HUES64 (cell line): ENCODE measurements around the gene CCDC77.
"Not testable (repeated sequence)": the region's sequence is repeated elsewhere in the genome, so short reads cannot be mapped to it uniquely, and the experiment has no call there.

ENCODE experiments used
- H3K27ac ChIP-seq: 2 replicates; pipeline ENCODE4 v1.7.0; 2013; ENCODE audit warnings: low read depth, low read length, inconsistent platforms
- H3K27me3 ChIP-seq: 2 replicates; pipeline ENCODE4 v1.6.1; 2013; ENCODE audit warnings: mild to moderate bottlenecking, low read length; ENCODE audit not compliant: insufficient read depth
- H3K36me3 ChIP-seq: 2 replicates; pipeline ENCODE4 v1.6.1; 2013; ENCODE audit warnings: mild to moderate bottlenecking, low read length; ENCODE audit not compliant: insufficient read depth
- H3K4me1 ChIP-seq: 2 replicates; pipeline ENCODE4 v1.6.1; 2013; ENCODE audit warnings: mild to moderate bottlenecking, low read length, moderate library complexity; ENCODE audit not compliant: insufficient read depth
- H3K4me3 ChIP-seq: 2 replicates; pipeline ENCODE4 v1.5.1; 2013; ENCODE audit warnings: mild to moderate bottlenecking, low read length, moderate library complexity
- H3K9ac ChIP-seq: 2 replicates; pipeline ENCODE4 v1.6.1; 2013; ENCODE audit warnings: mild to moderate bottlenecking, low read depth, low read length
- H3K9me3 ChIP-seq: 2 replicates; pipeline ENCODE4 v1.6.1; 2013; ENCODE audit warnings: low read depth, low read length; ENCODE audit not compliant: insufficient read depth
- WGBS: fragments of 150-250, 120-280 bp; methylation state at CpG from one replicate; pipeline ENCODE4 v1.1.7; 2013; ENCODE audit warnings: missing lambda C conversion rate; 5-methylcytosine and 5-hydroxymethylcytosine counted together

The CCDC77 gene

GRCh38 chr12:400828-401227 lies 616 bp upstream of the CCDC77 start:
- WGBS, result 75% methylated on average over 7 of the region's 8 CpGs
- H3K9me3 ChIP-seq, result no peaks in the 10 kb centered on the region
- peaks cover 10% of the 10 kb centered on the region for H3K36me3 ChIP-seq
- H3K9ac ChIP-seq, result 0 out of 2 replicates have a peak overlapping the region, but pooled peaks have one; percentile 11
- peaks cover 10% of the 10 kb centered on the region for H3K4me1 ChIP-seq
- peak overlapping the region; percentile 79 for H3K4me3 ChIP-seq
- H3K27me3 ChIP-seq, result no peaks in the 10 kb centered on the region
- no peak overlapping the region for H3K27ac ChIP-seq

GRCh38 chr12:402029-402389 lies 565 bp downstream of the CCDC77 start:
- Histone ChIP-seq H3K36me3 (peaks cover 20% of the 10 kb centered on the region), H3K27ac (peak overlapping the region; percentile 46; the same call in 1 of the 2 replicates), H3K9ac (peak overlapping the region; percentile 83), H3K27me3 (no peaks in the 10 kb centered on the region), H3K9me3 (no peaks in the 10 kb centered on the region), H3K4me1 (peaks cover 10% of the 10 kb centered on the region), H3K4me3 (peak overlapping the region; percentile 79)
- 2% methylated on average over 8 of the region's 8 CpGs for WGBS

- no peaks in the 10 kb centered on the region for H3K9me3 ChIP-seq
- peaks cover 83% of the 10 kb centered on the region for H3K36me3 ChIP-seq
- H3K4me3 ChIP-seq, result no peak overlapping the region
- no peaks in the 10 kb centered on the region for H3K4me1 ChIP-seq
- H3K27me3 ChIP-seq, result no peaks in the 10 kb centered on the region
- H3K27ac ChIP-seq, result no peak overlapping the region
- H3K9ac ChIP-seq, result no peak overlapping the region
- WGBS, result 100% methylated on average over 2 of the region's 2 CpGs
Measured at GRCh38 chr12:414859-415258, 13.4 kb downstream of the CCDC77 start.

- Histone ChIP-seq H3K4me3 (no peak overlapping the region), H3K4me1 (no peaks in the 10 kb centered on the region), H3K36me3 (peaks cover 64% of the 10 kb centered on the region), H3K9me3 (no peaks in the 10 kb centered on the region), H3K27me3 (no peaks in the 10 kb centered on the region), H3K27ac (no peak overlapping the region), H3K9ac (no peak overlapping the region)
- WGBS, result 95% methylated on average over 6 of the region's 6 CpGs
Measured at GRCh38 chr12:418432-418831, 17.0 kb downstream of the CCDC77 start.

- 96% methylated on average over 3 of the region's 3 CpGs for WGBS
Measured at GRCh38 chr12:422526-422925, 21.1 kb downstream of the CCDC77 start.

GRCh38 chr12:435737-436136 lies 34.3 kb downstream of the CCDC77 start:
- H3K27ac ChIP-seq, H3K27me3 ChIP-seq, H3K4me3 ChIP-seq, H3K9me3 ChIP-seq, H3K4me1 ChIP-seq, H3K9ac ChIP-seq: not testable (repeated sequence)
- peaks cover 92% of the 10 kb centered on the region for H3K36me3 ChIP-seq
- WGBS, result 87% methylated on average over 2 of the region's 2 CpGs

More at GRCh38 chr12:422526-422925, 21.1 kb downstream of the CCDC77 start:
- Histone ChIP-seq H3K4me3 (no peak overlapping the region), H3K4me1 (no peaks in the 10 kb centered on the region), H3K27me3 (no peaks in the 10 kb centered on the region), H3K36me3 (peaks cover 64% of the 10 kb centered on the region), H3K9me3 (no peaks in the 10 kb centered on the region), H3K27ac (no peak overlapping the region), H3K9ac (no peak overlapping the region)

GRCh38 chr12:442235-442884 lies 40.9 kb downstream of the CCDC77 start:
- Histone ChIP-seq H3K27ac (no peak overlapping the region), H3K9me3 (no peaks in the 10 kb centered on the region), H3K4me1 (no peaks in the 10 kb centered on the region), H3K4me3 (no peak overlapping the region), H3K9ac (no peak overlapping the region), H3K36me3 (peaks cover 41% of the 10 kb centered on the region), H3K27me3 (no peaks in the 10 kb centered on the region)
- 67% methylated on average over 16 of the region's 16 CpGs for WGBS

- Histone ChIP-seq H3K36me3 (no peaks in the 10 kb centered on the region), H3K27ac (no peak overlapping the region), H3K4me3 (no peak overlapping the region), H3K9me3 (no peaks in the 10 kb centered on the region), H3K9ac (no peak overlapping the region), H3K27me3 (no peaks in the 10 kb centered on the region), H3K4me1 (no peaks in the 10 kb centered on the region)
- WGBS, result 92% methylated on average over 1 of the region's 1 CpG
Measured at GRCh38 chr12:447141-447540, 45.7 kb downstream of the CCDC77 start.

- Histone ChIP-seq H3K4me1 (no peaks in the 10 kb centered on the region), H3K27me3 (no peaks in the 10 kb centered on the region), H3K36me3 (no peaks in the 10 kb centered on the region), H3K9me3 (peaks cover 7% of the 10 kb centered on the region; the same call in 1 of the 2 replicates), H3K9ac (no peak overlapping the region), H3K27ac (no peak overlapping the region), H3K4me3 (no peak overlapping the region)
- 82% methylated on average over 4 of the region's 4 CpGs for WGBS
Measured at GRCh38 chr12:449203-449602, 47.8 kb downstream of the CCDC77 start.

GRCh38 chr12:450438-450837 lies 49.0 kb downstream of the CCDC77 start:
- Histone ChIP-seq H3K4me1 (no peaks in the 10 kb centered on the region), H3K9ac (no peak overlapping the region), H3K4me3 (no peak overlapping the region), H3K27ac (no peak overlapping the region), H3K36me3 (no peaks in the 10 kb centered on the region), H3K27me3 (no peaks in the 10 kb centered on the region), H3K9me3 (peaks cover 7% of the 10 kb centered on the region; the same call in 1 of the 2 replicates)
- WGBS, result 84% methylated on average over 3 of the region's 3 CpGs

- WGBS, result 97% methylated on average over 12 of the region's 25 CpGs
- no peak overlapping the region for H3K27ac ChIP-seq
- no peak overlapping the region for H3K9ac ChIP-seq
- H3K27me3 ChIP-seq, result peaks cover 6% of the 10 kb centered on the region; the same call in 1 of the 2 replicates
- H3K36me3 ChIP-seq, result no peaks in the 10 kb centered on the region
- peaks cover 7% of the 10 kb centered on the region; the same call in 1 of the 2 replicates for H3K9me3 ChIP-seq
- H3K4me3 ChIP-seq, result no peak overlapping the region
- H3K4me1 ChIP-seq, result no peaks in the 10 kb centered on the region
Measured at GRCh38 chr12:452667-453210, 51.3 kb downstream of the CCDC77 start.
